ENCODE data around the gene PPP6R3. TPM values are rescaled to one million over a fixed set of nuclear protein-coding genes. Genes with fewer than 3 reads are reported as not detected.

The PPP6R3 gene
- total and polyA plus RNA-seq, 10 of the 15 experiments (the other 5 are each of a cell fraction or from before 2014, with no cell fraction given) = 12.4 to 123 (median 74.1) TPM

DNA sequence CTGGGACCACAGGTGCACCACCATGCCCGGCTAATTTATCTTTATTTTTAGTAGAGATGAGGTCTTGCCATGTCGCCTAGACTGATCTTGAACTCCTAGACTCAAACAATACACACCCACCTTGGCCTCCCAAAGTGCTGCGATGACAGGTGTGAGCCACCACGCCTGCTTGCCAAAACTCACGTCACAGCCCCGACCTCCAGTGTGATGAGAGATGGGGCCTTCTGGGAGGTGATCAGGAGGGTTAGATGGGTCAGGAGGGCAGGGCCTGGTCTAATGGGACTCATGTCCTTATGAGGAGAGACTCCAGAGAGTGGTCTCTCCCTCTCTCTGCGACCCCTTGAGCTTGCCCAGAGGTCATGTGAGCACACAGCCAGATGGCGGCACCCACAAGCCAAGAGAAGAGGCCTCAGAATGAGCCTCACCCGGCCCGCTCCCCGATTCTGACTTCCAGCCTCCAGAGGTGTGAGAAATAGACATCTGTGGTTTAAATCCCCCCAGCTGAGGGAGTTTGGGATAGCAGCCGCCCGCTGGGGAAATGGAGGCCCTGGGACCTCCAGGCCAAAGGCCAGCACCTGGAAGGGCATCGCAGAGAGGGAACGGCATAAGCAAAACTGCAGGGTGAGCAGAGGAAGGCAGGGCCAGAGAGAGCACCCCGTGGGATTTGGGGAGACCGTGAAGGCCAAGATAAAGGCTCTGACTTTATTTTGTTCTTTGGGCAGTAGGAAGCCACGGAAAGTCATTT is 199.7 kb downstream of the PPP6R3 start:
- Histone ChIP-seq H4K20me1 (ENCODE audit: control insufficient read depth, insufficient read depth) (no peaks in the 10 kb centered on the region), H3K4me2 (ENCODE audit: control insufficient read depth, insufficient read depth) (no peak overlapping the region), H3K9ac (ENCODE audit: control insufficient read depth, insufficient read depth, low read length) (no peak overlapping the region), H3K27ac (ENCODE audit: control insufficient read depth, insufficient read depth) (no peak overlapping the region), H3K36me3 (ENCODE audit: control insufficient read depth in 2 of 2, insufficient read depth in 2 of 2, low read length in 1 of 2) (no peaks in the 10 kb centered on the region), H3K27me3 (replicated peaks in 1 of 2; ENCODE audit: control insufficient read depth in 2 of 2, insufficient read depth in 2 of 2, low read length in 1 of 2) (no peaks in the 10 kb centered on the region; a peak in 2 of 4 replicates), H2AFZ (ENCODE audit: control insufficient read depth, low read depth, low read length) (no peak overlapping the region), H3K4me3 (no peak overlapping the region), H3K9me3 (replicated peaks; ENCODE audit: control insufficient read depth, insufficient read depth, low read length) (no peaks in the 10 kb centered on the region; the same call in 2 of the 3 replicates), H3K79me2 (ENCODE audit: control insufficient read depth, insufficient read depth, low read length) (no peaks in the 10 kb centered on the region), H3K4me1 (ENCODE audit: control insufficient read depth, insufficient read depth, low read length) (no peaks in the 10 kb centered on the region)
- SMC1A ChIA-PET (ENCODE audit: uncharacterized antibody, unreplicated experiment) = no interaction called here
- no peak for DNase-seq (ENCODE audit: low read depth, low spot score)
- in situ Hi-C loops (cut with MboI) (no loop called here), intact Hi-C loops (cut with micrococcal nuclease; ENCODE audit: unreplicated experiment) (no loop called here)
- ATAC-seq = no peak
- no peak for TF ChIP-seq ZZZ3 (IDR thresholded peaks at IDR 0.05; ENCODE audit: control insufficient read depth, insufficient read length, low read depth)
- TF ChIP-seq MEF2A (IDR thresholded peaks at IDR 0.05; ENCODE audit: insufficient read depth, low read depth, low read length) = no peak
- no peak for TF ChIP-seq SMC3 (IDR thresholded peaks at IDR 0.05; ENCODE audit: borderline replicate concordance, low read length)
- no peak for TF ChIP-seq BCL11A (IDR thresholded peaks at IDR 0.05; ENCODE audit: low read depth, low read length)
- TF ChIP-seq STAT1 (conservative IDR thresholded peaks at IDR 0.05) = no peak
- FAIRE-seq = no peak
- RAD21 ChIA-PET (ENCODE audit: unreplicated experiment) = no interaction called here
- 49% methylated on average over 18 of the region's 18 CpGs for WGBS (ENCODE audit: insufficient coverage, insufficient replicate concordance, low lambda C conversion rate, missing lambda C conversion rate)
- no TSS peak for BruUV-seq (replicated peaks)
- POLR2A ChIA-PET = no interaction called here
- CTCF ChIA-PET = no interaction called here

DNA sequence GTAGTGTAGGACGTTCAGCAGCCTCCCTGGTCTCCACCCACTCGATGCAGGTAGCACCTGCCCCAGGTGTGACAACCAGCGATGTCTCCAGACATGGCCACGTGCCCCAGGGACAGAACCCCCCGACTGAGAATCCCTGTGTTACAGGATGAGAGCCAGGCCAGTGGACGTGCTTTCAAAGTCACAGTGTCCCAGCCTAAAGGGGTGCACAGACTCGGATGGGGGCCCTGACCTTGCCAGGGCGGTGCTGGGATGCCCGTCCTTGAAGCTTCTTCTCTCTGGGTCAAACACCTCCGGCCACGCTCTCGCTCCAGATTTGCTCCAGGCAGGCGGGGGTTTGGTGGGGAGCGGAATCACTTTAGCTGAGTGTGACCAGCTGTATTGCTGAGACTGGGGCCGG is 200.5 kb downstream of the PPP6R3 start:
- WGBS (ENCODE audit: insufficient coverage, insufficient replicate concordance, low lambda C conversion rate, missing lambda C conversion rate) = 32% methylated on average over 15 of the region's 15 CpGs
- intact Hi-C loops (cut with micrococcal nuclease; ENCODE audit: unreplicated experiment) = no loop called here
- no peak for TF ChIP-seq E2F4 (IDR thresholded peaks at IDR 0.05; ENCODE audit: low read depth, low read length)
- TF ChIP-seq, protein P1, sequence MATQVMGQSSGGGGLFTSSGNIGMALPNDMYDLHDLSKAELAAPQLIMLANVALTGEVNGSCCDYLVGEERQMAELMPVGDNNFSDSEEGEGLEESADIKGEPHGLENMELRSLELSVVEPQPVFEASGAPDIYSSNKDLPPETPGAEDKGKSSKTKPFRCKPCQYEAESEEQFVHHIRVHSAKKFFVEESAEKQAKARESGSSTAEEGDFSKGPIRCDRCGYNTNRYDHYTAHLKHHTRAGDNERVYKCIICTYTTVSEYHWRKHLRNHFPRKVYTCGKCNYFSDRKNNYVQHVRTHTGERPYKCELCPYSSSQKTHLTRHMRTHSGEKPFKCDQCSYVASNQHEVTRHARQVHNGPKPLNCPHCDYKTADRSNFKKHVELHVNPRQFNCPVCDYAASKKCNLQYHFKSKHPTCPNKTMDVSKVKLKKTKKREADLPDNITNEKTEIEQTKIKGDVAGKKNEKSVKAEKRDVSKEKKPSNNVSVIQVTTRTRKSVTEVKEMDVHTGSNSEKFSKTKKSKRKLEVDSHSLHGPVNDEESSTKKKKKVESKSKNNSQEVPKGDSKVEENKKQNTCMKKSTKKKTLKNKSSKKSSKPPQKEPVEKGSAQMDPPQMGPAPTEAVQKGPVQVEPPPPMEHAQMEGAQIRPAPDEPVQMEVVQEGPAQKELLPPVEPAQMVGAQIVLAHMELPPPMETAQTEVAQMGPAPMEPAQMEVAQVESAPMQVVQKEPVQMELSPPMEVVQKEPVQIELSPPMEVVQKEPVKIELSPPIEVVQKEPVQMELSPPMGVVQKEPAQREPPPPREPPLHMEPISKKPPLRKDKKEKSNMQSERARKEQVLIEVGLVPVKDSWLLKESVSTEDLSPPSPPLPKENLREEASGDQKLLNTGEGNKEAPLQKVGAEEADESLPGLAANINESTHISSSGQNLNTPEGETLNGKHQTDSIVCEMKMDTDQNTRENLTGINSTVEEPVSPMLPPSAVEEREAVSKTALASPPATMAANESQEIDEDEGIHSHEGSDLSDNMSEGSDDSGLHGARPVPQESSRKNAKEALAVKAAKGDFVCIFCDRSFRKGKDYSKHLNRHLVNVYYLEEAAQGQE (IDR thresholded peaks at IDR 0.05; ENCODE audit: low read depth, low read length) = no peak
- TF ChIP-seq NFYA (IDR thresholded peaks at IDR 0.05; ENCODE audit: borderline replicate concordance, low read depth, low read length) = no peak
- TF ChIP-seq FOXK2 (IDR thresholded peaks at IDR 0.05) = no peak
- no peak for TF ChIP-seq MEF2B (IDR thresholded peaks at IDR 0.05; ENCODE audit: partially characterized antibody, poor library complexity, severe bottlenecking)
- no peak for TF ChIP-seq ZNF622 (IDR thresholded peaks at IDR 0.05)
- TF ChIP-seq TCF3 (IDR thresholded peaks at IDR 0.05; ENCODE audit: borderline replicate concordance, insufficient read depth, low read depth, low read length) = no peak
- no peak for TF ChIP-seq POLR2AphosphoS5 (IDR thresholded peaks at IDR 0.05; ENCODE audit: low read length)

More for the DNA sequence above, 200.5 kb downstream of the PPP6R3 start:
- H2AFZ ChIP-seq (ENCODE audit: control insufficient read depth, low read depth, low read length) = no peak overlapping the region
- H3K4me1 ChIP-seq (ENCODE audit: control insufficient read depth, insufficient read depth, low read length) = no peaks in the 10 kb centered on the region
- FAIRE-seq (no peak), DNase-seq (ENCODE audit: low read depth, low spot score) (no peak), ATAC-seq (no peak)
- no peak overlapping the region for H3K4me3 ChIP-seq
- no peak overlapping the region for H3K27ac ChIP-seq (ENCODE audit: control insufficient read depth, insufficient read depth)
- H3K9ac ChIP-seq (ENCODE audit: control insufficient read depth, insufficient read depth, low read length) = no peak overlapping the region
- H3K4me2 ChIP-seq (ENCODE audit: control insufficient read depth, insufficient read depth) = no peak overlapping the region
- no TSS peak for BruUV-seq (replicated peaks)
- RAD21 ChIA-PET (ENCODE audit: unreplicated experiment) = no interaction called here
- POLR2A ChIA-PET = no interaction called here
- no peaks in the 10 kb centered on the region for H4K20me1 ChIP-seq (ENCODE audit: control insufficient read depth, insufficient read depth)
- no peaks in the 10 kb centered on the region; the same call in 2 of the 3 replicates for H3K9me3 ChIP-seq (replicated peaks; ENCODE audit: control insufficient read depth, insufficient read depth, low read length)
- CTCF ChIA-PET = no interaction called here
- no peaks in the 10 kb centered on the region; a peak in 2 of 4 replicates for H3K27me3 ChIP-seq (replicated peaks in 1 of 2; ENCODE audit: control insufficient read depth in 2 of 2, insufficient read depth in 2 of 2, low read length in 1 of 2)
- in situ Hi-C loops (cut with MboI) = no loop called here
- SMC1A ChIA-PET (ENCODE audit: uncharacterized antibody, unreplicated experiment) = no interaction called here
- no peaks in the 10 kb centered on the region for H3K79me2 ChIP-seq (ENCODE audit: control insufficient read depth, insufficient read depth, low read length)
- no peaks in the 10 kb centered on the region for H3K36me3 ChIP-seq (ENCODE audit: control insufficient read depth in 2 of 2, insufficient read depth in 2 of 2, low read length in 1 of 2)
